LNCaP clone FGC (cell line): ENCODE measurements around the gene SERINC5.

Experiments used
- DNase-seq: peaks from one replicate; pipeline ENCODE4 v3.0.0-alpha.2; 2011; ENCODE audit warnings: low read depth
- H3K4me3 ChIP-seq: 2 replicates; pipeline ENCODE4 v1.5.1; 2011; ENCODE audit warnings: mild to moderate bottlenecking, low read depth, low read length, control low read depth
- TF ChIP-seq, protein P1 (sequence below): IDR thresholded peaks from 2 replicates; pipeline ENCODE4 v1.5.1; 2012; ENCODE audit warnings: mild to moderate bottlenecking; ENCODE audit not compliant: control insufficient read depth, insufficient read depth; ENCODE audit errors: extremely low read depth

The SERINC5 gene

DNA sequence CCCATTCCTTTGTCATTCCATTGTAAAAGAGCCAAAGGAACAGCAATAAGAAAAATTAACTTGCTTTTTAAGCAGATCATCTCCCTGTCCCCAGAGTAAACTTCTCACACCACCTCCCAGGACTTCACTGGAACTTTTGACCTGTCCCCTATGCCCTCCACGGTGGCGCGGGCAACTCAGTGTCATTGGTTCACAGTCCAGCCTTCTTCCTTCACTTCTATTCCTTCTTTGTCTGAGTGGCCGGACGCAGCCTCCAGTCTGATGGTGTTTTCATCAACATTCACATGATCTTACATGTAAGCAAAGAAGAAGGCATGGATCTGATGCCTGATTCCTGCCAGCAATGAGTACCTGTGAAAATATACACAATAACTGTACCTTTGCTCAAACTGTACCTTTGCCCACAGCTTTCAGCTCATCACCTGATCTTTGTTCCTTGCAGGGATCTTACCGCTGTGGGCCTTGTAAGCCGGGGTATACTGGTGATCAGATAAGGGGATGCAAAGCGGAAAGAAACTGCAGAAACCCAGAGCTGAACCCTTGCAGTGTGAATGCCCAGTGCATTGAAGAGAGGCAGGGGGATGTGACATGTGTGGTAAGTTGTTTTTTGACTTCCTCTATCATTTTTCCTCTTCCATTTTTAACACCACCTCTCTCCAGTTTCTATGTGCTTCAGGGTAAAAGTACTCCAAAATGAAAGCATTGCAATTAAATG lies 188.2 kb downstream of the SERINC5 start:
- no peak overlapping the region for H3K4me3 ChIP-seq
- no peak for DNase-seq
- TF ChIP-seq, protein P1, sequence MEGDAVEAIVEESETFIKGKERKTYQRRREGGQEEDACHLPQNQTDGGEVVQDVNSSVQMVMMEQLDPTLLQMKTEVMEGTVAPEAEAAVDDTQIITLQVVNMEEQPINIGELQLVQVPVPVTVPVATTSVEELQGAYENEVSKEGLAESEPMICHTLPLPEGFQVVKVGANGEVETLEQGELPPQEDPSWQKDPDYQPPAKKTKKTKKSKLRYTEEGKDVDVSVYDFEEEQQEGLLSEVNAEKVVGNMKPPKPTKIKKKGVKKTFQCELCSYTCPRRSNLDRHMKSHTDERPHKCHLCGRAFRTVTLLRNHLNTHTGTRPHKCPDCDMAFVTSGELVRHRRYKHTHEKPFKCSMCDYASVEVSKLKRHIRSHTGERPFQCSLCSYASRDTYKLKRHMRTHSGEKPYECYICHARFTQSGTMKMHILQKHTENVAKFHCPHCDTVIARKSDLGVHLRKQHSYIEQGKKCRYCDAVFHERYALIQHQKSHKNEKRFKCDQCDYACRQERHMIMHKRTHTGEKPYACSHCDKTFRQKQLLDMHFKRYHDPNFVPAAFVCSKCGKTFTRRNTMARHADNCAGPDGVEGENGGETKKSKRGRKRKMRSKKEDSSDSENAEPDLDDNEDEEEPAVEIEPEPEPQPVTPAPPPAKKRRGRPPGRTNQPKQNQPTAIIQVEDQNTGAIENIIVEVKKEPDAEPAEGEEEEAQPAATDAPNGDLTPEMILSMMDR = no peak

DNA sequence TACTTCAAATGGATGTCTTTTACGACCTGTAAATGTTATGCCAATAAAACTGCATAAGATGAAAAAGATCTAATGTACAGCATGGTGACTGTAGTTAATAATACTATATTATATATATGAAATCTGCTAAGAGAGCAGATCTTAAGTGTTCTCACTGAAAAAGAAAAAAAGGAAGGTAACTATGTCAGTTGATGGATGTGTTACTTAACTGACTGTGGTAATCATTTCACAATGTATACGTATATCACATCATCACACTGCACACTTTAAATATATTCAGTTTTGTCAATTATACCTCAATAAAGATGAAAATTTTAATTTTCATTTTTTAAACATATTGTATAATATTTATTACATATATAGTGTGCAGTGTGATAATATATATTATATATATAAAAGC lies 188.8 kb downstream of the SERINC5 start:
- no peak overlapping the region for H3K4me3 ChIP-seq
- TF ChIP-seq, protein P1 = no peak
- DNase-seq = no peak

DNA sequence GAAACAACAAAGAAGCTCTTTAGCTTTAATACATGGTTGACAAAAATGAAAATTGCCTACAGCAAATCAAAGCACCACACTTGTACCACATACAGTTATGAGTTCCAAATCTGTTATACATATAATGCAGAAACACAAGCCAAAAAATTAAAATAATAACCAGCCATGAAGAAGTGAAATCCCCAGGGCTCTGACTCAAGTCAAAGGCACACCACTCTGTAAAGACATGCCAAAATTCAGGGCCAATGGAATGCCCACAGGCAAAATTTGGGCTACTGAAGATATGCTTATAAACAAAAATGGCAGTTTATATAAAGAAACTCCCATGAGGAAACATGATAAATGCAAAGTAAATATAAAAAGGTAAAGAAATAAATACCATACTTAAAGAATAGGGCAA lies 191.7 kb downstream of the SERINC5 start:
- DNase-seq = no peak
- TF ChIP-seq, protein P1 = no peak
- H3K4me3 ChIP-seq = no peak overlapping the region
